ENCODE measurements around the gene REM2. TPM values are rescaled to one million over a fixed set of nuclear protein-coding genes. Genes with fewer than 3 reads are reported as not detected.

REM2 gene
- polyA plus RNA-seq, 3 donors: 1.8 TPM; not detected in 2

DNA sequence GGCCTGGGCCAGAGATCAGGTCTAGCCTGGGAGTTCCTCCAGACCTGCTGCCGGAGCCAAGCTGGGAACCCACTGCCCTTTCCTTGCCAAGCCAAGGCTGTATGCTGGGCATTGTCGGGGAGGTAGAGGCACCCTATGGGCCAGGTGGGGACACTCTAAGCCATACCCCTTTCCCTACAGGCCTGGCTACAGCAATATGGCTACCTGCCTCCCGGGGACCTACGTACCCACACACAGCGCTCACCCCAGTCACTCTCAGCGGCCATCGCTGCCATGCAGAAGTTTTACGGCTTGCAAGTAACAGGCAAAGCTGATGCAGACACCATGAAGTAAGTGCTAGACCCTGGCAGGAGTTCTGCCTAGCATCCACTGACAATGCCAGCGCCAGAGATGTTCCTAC lies 41.7 kb upstream of the REM2 start:
- WGBS (ENCODE audit: insufficient coverage): 95% methylated on average over 7 of the region's 9 CpGs
- peaks cover 27 to 40% of the 10 kb centered on the region in 2 donors for H3K4me1 ChIP-seq (ENCODE audit: control insufficient read depth in 1 of 2, insufficient read depth in 2 of 2, low read length in 2 of 2)
- Mint-ChIP-seq H3K27ac (no peak overlapping the region), H3K36me3 (peaks cover 9 to 15% of the 10 kb centered on the region in 2 donors), H3K4me3 (no peak overlapping the region), H3K27me3 (ENCODE audit: low read depth in 3 of 3) (peaks cover 17 to 35% (median 21%) of the 10 kb centered on the region in 3 donors), H3K4me1 (peaks cover 34% of the 10 kb centered on the region), H3K9me3 (peaks cover 3 to 12% (median 7%) of the 10 kb centered on the region in 7 donors)
- no peak overlapping the region for H3K4me2 ChIP-seq (replicated peaks; ENCODE audit: extremely low read depth, low read length, poor library complexity, severe bottlenecking)
- no peaks in the 10 kb centered on the region for H3K36me3 ChIP-seq (replicated peaks in 1 of 2; ENCODE audit: control insufficient read depth in 1 of 2, insufficient read depth in 2 of 2, low read length in 2 of 2)
- H3K79me2 ChIP-seq (ENCODE audit: insufficient read depth, low read length): no peaks in the 10 kb centered on the region
- H3K4me3 ChIP-seq (replicated peaks in 1 of 3; ENCODE audit: low read depth in 2 of 3, low read length in 3 of 3): no peak overlapping the region
- DNase-seq: no peak
- H3K27me3 ChIP-seq (ENCODE audit: control insufficient read depth in 2 of 2, insufficient read depth in 2 of 2, low read length in 2 of 2): peaks cover 0 to 18% of the 10 kb centered on the region in 2 donors
- intact Hi-C loops (cut with micrococcal nuclease): no loop called here
- H2AFZ ChIP-seq (ENCODE audit: insufficient read depth, low read depth, low read length, poor library complexity, severe bottlenecking): no peak overlapping the region
- TF ChIP-seq, protein P1, sequence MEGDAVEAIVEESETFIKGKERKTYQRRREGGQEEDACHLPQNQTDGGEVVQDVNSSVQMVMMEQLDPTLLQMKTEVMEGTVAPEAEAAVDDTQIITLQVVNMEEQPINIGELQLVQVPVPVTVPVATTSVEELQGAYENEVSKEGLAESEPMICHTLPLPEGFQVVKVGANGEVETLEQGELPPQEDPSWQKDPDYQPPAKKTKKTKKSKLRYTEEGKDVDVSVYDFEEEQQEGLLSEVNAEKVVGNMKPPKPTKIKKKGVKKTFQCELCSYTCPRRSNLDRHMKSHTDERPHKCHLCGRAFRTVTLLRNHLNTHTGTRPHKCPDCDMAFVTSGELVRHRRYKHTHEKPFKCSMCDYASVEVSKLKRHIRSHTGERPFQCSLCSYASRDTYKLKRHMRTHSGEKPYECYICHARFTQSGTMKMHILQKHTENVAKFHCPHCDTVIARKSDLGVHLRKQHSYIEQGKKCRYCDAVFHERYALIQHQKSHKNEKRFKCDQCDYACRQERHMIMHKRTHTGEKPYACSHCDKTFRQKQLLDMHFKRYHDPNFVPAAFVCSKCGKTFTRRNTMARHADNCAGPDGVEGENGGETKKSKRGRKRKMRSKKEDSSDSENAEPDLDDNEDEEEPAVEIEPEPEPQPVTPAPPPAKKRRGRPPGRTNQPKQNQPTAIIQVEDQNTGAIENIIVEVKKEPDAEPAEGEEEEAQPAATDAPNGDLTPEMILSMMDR (IDR thresholded peaks at IDR 0.05): no peak
- H3K9ac ChIP-seq (ENCODE audit: insufficient read depth, low read length, poor library complexity, severe bottlenecking): no peak overlapping the region
- no peaks in the 10 kb centered on the region for H4K20me1 ChIP-seq (ENCODE audit: insufficient read depth, low read length)
- H3K27ac ChIP-seq (ENCODE audit: low read depth in 1 of 2, low read length in 2 of 2): no peak overlapping the region
- peaks cover 0 to 3% of the 10 kb centered on the region in 2 donors for H3K9me3 ChIP-seq (replicated peaks in 1 of 2; ENCODE audit: control insufficient read depth in 1 of 2, insufficient read depth in 1 of 2, low read length in 2 of 2)

DNA sequence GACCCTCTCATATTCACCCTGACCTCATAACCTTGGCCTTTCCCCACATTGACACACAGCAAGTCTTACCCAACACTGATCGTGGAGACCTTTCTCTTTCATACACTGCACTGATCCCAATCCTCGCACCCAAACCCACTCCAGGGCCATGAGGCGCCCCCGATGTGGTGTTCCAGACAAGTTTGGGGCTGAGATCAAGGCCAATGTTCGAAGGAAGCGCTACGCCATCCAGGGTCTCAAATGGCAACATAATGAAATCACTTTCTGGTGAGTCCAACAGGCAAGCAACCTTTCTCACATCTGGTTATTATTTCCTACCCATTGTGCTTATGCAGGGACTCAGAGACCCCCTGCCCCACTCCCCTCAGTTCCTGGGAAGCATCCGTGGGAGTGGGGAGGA lies 41.3 kb upstream of the REM2 start:
- Histone ChIP-seq H3K27me3 (ENCODE audit: control insufficient read depth in 2 of 2, insufficient read depth in 2 of 2, low read length in 2 of 2) (peaks cover 0 to 15% of the 10 kb centered on the region in 2 donors), H3K4me2 (replicated peaks; ENCODE audit: extremely low read depth, low read length, poor library complexity, severe bottlenecking) (no peak overlapping the region), H3K36me3 (replicated peaks in 1 of 2; ENCODE audit: control insufficient read depth in 1 of 2, insufficient read depth in 2 of 2, low read length in 2 of 2) (no peaks in the 10 kb centered on the region), H3K4me3 (replicated peaks in 1 of 3; ENCODE audit: low read depth in 2 of 3, low read length in 3 of 3) (no peak overlapping the region), H3K9ac (ENCODE audit: insufficient read depth, low read length, poor library complexity, severe bottlenecking) (no peak overlapping the region), H3K79me2 (ENCODE audit: insufficient read depth, low read length) (no peaks in the 10 kb centered on the region), H3K27ac (ENCODE audit: low read depth in 1 of 2, low read length in 2 of 2) (no peak overlapping the region), H2AFZ (ENCODE audit: insufficient read depth, low read depth, low read length, poor library complexity, severe bottlenecking) (no peak overlapping the region), H3K9me3 (replicated peaks in 1 of 2; ENCODE audit: control insufficient read depth in 1 of 2, insufficient read depth in 1 of 2, low read length in 2 of 2) (peaks cover 0 to 3% of the 10 kb centered on the region in 2 donors), H3K4me1 (ENCODE audit: control insufficient read depth in 1 of 2, insufficient read depth in 2 of 2, low read length in 2 of 2) (peaks cover 22 to 35% of the 10 kb centered on the region in 2 donors), H4K20me1 (ENCODE audit: insufficient read depth, low read length) (no peaks in the 10 kb centered on the region)
- Mint-ChIP-seq H3K27me3 (ENCODE audit: low read depth in 3 of 3) (peaks cover 16 to 34% (median 20%) of the 10 kb centered on the region in 3 donors), H3K4me3 (no peak overlapping the region), H3K27ac (no peak overlapping the region), H3K4me1 (peaks cover 32% of the 10 kb centered on the region), H3K9me3 (peaks cover 3 to 12% (median 6%) of the 10 kb centered on the region in 7 donors), H3K36me3 (peaks cover 9 to 14% of the 10 kb centered on the region in 2 donors)
- intact Hi-C loops (cut with micrococcal nuclease): no loop called here
- TF ChIP-seq, protein P1 (IDR thresholded peaks at IDR 0.05): no peak
- DNase-seq: no peak
- WGBS (ENCODE audit: insufficient coverage): 100% methylated on average over 6 of the region's 8 CpGs
